ENCODE data around the gene IL17RE. TPM values are rescaled to one million over a fixed set of nuclear protein-coding genes. Genes with fewer than 3 reads are reported as not detected.
"Not testable (repeated sequence)": the region's sequence is repeated elsewhere in the genome, so short reads cannot be mapped to it uniquely, and the experiment has no call there.

IL17RE gene
- total RNA-seq, 2 donors from 2014 or later, result 5.9 to 20.1 TPM

DNA sequence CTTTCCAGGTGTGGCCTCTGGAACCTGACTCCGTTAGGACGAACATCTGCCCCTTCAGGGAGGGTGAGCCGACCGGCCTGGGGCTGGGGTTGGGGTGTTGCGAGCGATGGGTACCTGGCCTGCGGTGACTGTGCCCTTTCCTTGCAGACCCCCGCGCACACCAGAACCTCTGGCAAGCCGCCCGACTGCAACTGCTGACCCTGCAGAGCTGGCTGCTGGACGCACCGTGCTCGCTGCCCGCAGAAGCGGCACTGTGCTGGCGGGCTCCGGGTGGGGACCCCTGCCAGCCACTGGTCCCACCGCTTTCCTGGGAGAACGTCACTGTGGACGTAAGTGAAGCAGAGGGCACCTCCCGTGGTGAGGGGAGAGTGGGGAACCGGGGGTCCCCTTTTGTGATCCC lies 25.5 kb downstream of the IL17RE start:
- Mint-ChIP-seq H3K27me3 (no peaks in the 10 kb centered on the region), H3K27ac (no peak overlapping the region), H3K36me3 (ENCODE audit: low read depth) (no peaks in the 10 kb centered on the region), H3K4me1 (no peaks in the 10 kb centered on the region), H3K4me3 (no peak overlapping the region), H3K9me3 (no peaks in the 10 kb centered on the region)
- ATAC-seq (replicated peaks), result no peak

DNA sequence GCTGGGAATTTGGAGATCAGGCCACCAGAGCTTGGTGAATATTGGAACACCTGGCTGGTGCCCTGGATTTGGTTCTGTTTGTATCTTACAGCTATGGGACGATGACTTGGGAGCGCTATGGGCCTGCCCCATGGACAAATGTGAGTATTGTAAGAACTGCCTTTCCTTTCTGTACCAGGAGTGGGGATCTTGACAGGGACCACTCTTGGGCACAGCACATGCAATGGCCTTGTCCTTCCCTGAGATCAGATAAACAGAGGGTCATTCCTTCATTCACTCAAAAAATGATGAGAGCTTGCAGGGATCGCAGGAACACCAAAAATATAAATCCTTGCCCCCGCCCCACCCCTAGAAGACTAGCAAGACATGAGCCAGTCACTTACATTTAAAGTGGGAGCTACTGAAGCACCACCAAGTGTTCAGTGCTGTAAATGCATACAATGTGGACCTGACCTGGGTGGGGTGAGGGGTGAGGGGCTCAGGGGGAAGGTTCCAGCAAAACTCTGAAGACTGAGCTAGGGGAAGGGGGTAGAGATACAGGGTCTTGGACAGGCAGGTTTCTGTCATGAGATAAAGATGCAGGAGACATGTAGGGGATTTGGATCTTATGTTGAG lies 28.3 kb downstream of the IL17RE start:
- no peak overlapping the region for H3K4me3 Mint-ChIP-seq
- H3K27me3 Mint-ChIP-seq, result no peaks in the 10 kb centered on the region
- peaks cover 18% of the 10 kb centered on the region for H3K4me1 Mint-ChIP-seq
- H3K36me3 Mint-ChIP-seq (ENCODE audit: low read depth), result peaks cover 22% of the 10 kb centered on the region
- H3K27ac Mint-ChIP-seq, result no peak overlapping the region
- no peaks in the 10 kb centered on the region for H3K9me3 Mint-ChIP-seq
- ATAC-seq (replicated peaks), result no peak

DNA sequence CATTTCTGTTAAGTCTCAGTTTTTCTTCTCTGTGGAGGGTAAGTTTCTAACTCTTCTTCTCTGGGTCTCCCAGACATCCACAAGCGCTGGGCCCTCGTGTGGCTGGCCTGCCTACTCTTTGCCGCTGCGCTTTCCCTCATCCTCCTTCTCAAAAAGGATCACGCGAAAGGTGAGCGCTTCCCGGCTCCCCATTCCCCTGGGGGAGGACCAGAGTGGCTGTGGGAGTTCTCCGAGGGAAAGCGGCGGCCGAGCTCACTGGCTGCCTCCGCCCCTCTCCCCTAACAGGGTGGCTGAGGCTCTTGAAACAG lies 29.8 kb downstream of the IL17RE start:
- Mint-ChIP-seq H3K4me1 (peaks cover 19% of the 10 kb centered on the region), H3K9me3 (no peaks in the 10 kb centered on the region), H3K4me3 (peak overlapping the region; percentile 98), H3K36me3 (ENCODE audit: low read depth) (peaks cover 34% of the 10 kb centered on the region), H3K27ac (peak overlapping the region; percentile 97), H3K27me3 (no peaks in the 10 kb centered on the region)
- ATAC-seq (replicated peaks), result no peak

DNA sequence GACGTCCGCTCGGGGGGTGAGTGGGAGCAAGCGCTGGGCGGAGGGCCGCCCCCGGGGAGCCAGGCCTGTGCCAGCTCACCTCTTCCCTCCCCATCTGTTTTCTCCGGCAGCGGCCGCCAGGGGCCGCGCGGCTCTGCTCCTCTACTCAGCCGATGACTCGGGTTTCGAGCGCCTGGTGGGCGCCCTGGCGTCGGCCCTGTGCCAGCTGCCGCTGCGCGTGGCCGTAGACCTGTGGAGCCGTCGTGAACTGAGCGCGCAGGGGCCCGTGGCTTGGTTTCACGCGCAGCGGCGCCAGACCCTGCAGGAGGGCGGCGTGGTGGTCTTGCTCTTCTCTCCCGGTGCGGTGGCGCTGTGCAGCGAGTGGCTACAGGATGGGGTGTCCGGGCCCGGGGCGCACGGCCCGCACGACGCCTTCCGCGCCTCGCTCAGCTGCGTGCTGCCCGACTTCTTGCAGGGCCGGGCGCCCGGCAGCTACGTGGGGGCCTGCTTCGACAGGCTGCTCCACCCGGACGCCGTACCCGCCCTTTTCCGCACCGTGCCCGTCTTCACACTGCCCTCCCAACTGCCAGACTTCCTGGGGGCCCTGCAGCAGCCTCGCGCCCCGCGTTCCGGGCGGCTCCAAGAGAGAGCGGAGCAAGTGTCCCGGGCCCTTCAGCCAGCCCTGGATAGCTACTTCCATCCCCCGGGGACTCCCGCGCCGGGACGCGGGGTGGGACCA lies 30.4 kb downstream of the IL17RE start:
- Mint-ChIP-seq H3K36me3 (ENCODE audit: low read depth) (peaks cover 40% of the 10 kb centered on the region), H3K4me3 (peak overlapping the region; percentile 98), H3K27ac (peak overlapping the region; percentile 97), H3K27me3 (no peaks in the 10 kb centered on the region), H3K4me1 (peaks cover 19% of the 10 kb centered on the region), H3K9me3 (no peaks in the 10 kb centered on the region)
- peak; percentile 83 for ATAC-seq (replicated peaks)

DNA sequence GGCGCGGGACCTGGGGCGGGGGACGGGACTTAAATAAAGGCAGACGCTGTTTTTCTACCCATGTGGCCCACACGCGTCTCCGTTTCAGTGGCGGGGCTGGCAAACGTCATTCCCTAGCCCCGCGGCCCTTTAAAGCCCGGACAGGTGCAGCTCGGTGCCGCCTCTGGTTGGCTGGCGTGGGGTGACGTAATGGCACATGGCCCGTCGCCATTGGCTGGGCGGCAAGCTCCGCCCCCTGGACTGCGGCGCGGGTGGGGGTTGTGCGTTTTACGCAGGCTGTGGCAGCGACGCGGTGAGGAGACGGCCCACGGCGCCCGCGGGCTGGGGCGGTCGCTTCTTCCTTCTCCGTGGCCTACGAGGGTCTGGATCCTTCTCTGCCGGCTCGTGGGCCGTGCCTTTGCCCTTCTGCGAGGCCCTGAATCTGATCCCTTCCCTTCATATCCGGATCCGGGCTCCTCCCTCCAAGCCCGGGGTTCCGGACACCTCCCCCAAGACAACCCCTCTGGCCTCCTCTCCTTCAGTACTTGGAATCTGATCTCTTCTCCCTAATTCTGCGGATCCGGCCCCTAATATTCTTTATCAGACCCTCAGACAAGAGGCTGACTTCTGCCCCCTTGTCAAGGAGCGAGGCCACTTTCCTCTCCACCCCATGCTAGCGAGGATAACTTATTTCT lies 31.1 kb downstream of the IL17RE start, which contains the start of gene CRELD1:
Gene CRELD1, plus strand, starts transcription at position 274 of the 674 bp plus-strand sequence. CDS start 605 bp downstream, outside the sequence.
- Mint-ChIP-seq H3K4me3 (peak within 1 kb of the TSS; percentile 98), H3K4me1 (peaks cover 19% of the 10 kb centered on the region), H3K27me3 (no peaks in the 10 kb centered on the region), H3K36me3 (ENCODE audit: low read depth) (peaks cover 46% of the 10 kb centered on the region), H3K27ac (peak within 1 kb of the TSS; percentile 97), H3K9me3 (no peaks in the 10 kb centered on the region)
- ATAC-seq (replicated peaks), result peak; percentile 89

DNA sequence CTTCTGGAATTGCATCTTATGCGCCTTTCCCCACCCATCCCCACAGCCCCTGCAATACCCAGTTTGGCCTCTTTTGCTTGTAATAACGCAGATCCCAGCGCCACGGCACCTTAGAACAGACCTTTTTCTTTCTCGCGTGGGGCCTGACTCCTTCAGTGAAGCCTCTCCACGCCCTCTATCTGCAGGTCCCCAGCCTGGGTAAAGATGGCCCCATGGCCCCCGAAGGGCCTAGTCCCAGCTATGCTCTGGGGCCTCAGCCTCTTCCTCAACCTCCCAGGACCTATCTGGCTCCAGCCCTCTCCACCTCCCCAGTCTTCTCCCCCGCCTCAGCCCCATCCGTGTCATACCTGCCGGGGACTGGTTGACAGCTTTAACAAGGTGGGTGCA lies 31.6 kb downstream of the IL17RE start:
- H3K36me3 Mint-ChIP-seq (ENCODE audit: low read depth), result peaks cover 46% of the 10 kb centered on the region
- peak overlapping the region; percentile 98 for H3K4me3 Mint-ChIP-seq
- peak overlapping the region; percentile 97 for H3K27ac Mint-ChIP-seq
- no peaks in the 10 kb centered on the region for H3K27me3 Mint-ChIP-seq
- H3K9me3 Mint-ChIP-seq, result no peaks in the 10 kb centered on the region
- ATAC-seq (replicated peaks), result no peak
- peaks cover 19% of the 10 kb centered on the region for H3K4me1 Mint-ChIP-seq

DNA sequence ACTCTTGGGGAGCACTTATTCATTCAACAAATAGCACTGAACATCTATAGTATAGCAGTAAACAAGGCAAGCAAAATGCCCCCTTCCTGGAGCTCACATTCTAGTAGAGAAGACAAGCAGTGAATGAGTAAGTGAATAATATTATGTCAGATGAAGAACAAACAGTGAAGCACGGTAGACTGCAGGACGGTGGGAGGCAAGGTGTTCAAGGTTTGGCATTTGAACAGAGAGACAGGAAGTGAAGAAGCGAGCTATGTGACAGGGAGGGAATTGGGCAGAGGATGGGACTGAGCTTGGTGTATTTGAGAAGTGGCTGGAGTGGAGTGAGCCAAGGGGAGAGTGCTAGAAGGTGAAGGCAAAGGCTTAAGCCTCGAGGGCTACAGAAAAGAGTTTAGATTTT lies 32.3 kb downstream of the IL17RE start:
- H3K4me3 Mint-ChIP-seq, result peak overlapping the region; percentile 98
- no peaks in the 10 kb centered on the region for H3K9me3 Mint-ChIP-seq
- peak overlapping the region; percentile 97 for H3K27ac Mint-ChIP-seq
- peaks cover 46% of the 10 kb centered on the region for H3K36me3 Mint-ChIP-seq (ENCODE audit: low read depth)
- no peak for ATAC-seq (replicated peaks)
- no peaks in the 10 kb centered on the region for H3K27me3 Mint-ChIP-seq
- H3K4me1 Mint-ChIP-seq, result peaks cover 19% of the 10 kb centered on the region

DNA sequence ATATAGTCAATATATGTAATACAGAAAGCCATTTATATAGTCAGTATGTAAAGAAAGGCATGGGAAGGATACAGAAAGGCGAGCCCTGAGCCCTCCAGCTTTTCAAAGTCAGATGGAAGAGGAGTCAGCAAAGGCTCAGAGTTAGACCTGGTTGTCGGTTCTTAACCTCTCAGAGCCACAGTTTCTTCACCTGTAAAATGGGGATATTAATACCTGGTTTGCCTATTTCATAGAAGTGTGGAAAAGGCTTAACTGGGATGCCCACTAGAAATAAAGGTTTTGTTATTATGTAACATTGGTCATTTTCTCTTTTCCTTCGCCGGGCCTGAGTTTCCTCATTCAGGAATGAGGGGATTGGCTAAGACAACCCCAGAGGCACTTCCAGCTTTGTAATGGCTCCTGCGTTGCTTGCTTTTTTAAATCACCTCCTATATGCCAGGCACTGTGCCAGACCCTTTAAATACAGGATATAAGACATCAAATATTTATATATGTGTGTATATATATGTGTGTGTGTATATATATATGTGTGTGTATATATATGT lies 33.4 kb downstream of the IL17RE start:
- Mint-ChIP-seq H3K36me3 (ENCODE audit: low read depth) (peaks cover 48% of the 10 kb centered on the region), H3K27ac (no peak overlapping the region), H3K4me3 (peak overlapping the region; percentile 98), H3K4me1 (peaks cover 19% of the 10 kb centered on the region), H3K9me3 (no peaks in the 10 kb centered on the region), H3K27me3 (no peaks in the 10 kb centered on the region)
- ATAC-seq (replicated peaks), result no peak

DNA sequence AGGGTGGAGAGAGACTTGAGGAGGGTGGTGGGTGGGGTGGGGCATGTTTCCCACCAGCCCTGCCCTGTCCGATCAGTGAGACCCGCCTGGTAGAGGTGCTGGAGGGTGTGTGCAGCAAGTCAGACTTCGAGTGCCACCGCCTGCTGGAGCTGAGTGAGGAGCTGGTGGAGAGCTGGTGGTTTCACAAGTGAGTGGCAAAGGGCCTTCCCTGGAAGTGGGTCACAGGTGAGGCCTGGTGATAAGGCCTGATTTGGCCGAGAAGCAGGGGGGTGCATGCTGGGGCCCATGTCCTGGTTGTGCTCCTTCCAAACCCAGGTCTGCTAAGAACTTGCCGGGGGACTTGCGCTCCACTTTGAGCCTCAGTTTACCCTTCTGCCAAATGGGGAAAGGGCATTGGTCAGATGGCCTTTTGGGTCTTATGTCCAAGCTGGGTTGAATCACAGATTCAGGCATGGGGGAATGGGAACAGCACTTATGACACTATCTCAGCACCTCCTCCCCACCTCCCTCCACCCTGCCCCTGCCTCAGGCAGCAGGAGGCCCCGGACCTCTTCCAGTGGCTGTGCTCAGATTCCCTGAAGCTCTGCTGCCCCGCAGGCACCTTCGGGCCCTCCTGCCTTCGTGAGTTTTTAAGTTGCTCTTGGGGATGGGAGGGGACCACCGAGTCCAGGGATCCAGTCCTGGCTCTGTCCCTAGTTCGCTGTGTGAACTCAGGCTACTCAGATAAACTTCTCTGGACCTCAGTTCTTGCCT lies 35.0 kb downstream of the IL17RE start:
- Mint-ChIP-seq H3K4me3 (no peak overlapping the region), H3K4me1 (peaks cover 19% of the 10 kb centered on the region), H3K27me3 (no peaks in the 10 kb centered on the region), H3K27ac (no peak overlapping the region), H3K9me3 (no peaks in the 10 kb centered on the region), H3K36me3 (ENCODE audit: low read depth) (peaks cover 61% of the 10 kb centered on the region)
- no peak for ATAC-seq (replicated peaks)

DNA sequence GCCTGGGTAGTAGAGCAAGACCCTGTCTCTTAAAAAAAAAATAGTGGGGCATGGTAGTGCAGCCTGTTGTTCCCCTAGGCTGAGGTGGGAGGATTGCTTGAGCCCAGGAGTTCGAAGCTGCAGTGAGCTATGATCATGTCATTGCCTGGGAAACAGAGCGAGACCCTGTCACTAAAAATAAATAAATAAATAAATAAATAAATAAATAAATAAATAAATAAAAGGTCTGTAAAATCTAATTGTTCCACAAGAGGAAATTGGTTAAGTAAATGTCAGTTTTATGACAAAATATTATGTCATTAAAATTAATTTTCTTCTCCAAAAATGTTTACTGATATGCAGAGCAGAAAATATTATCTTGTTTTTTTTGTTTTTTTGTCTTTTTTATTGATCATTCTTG lies 36.3 kb downstream of the IL17RE start:
- Mint-ChIP-seq H3K36me3 (ENCODE audit: low read depth) (peaks cover 62% of the 10 kb centered on the region), H3K27ac (no peak overlapping the region), H3K9me3 (no peaks in the 10 kb centered on the region), H3K27me3 (no peaks in the 10 kb centered on the region), H3K4me1 (peaks cover 19% of the 10 kb centered on the region), H3K4me3 (no peak overlapping the region)
- ATAC-seq (replicated peaks), result no peak

DNA sequence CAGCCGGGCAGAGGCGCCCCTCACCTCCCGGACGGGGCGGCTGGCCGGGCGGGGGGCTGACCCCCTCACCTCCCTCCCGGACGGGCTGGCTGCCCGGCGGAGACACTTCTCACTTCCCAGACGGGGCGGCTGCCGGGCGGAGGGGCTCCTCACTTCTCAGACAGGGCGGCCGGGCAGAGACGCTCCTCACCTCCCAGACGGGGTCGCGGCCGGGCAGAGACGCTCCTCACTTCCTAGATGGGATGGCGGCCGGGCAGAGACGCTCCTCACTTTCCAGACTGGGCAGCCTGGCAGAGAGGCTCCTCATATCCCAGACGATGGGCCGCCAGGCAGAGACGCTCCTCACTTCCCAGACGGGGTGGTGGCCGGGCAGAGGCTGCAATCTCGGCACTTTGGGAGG lies 37.3 kb downstream of the IL17RE start:
- H3K9me3 Mint-ChIP-seq; H3K27ac Mint-ChIP-seq; H3K4me3 Mint-ChIP-seq; H3K27me3 Mint-ChIP-seq; ATAC-seq (replicated peaks): not testable (repeated sequence)
- Mint-ChIP-seq H3K36me3 (ENCODE audit: low read depth) (peaks cover 57% of the 10 kb centered on the region), H3K4me1 (peaks cover 11% of the 10 kb centered on the region)

DNA sequence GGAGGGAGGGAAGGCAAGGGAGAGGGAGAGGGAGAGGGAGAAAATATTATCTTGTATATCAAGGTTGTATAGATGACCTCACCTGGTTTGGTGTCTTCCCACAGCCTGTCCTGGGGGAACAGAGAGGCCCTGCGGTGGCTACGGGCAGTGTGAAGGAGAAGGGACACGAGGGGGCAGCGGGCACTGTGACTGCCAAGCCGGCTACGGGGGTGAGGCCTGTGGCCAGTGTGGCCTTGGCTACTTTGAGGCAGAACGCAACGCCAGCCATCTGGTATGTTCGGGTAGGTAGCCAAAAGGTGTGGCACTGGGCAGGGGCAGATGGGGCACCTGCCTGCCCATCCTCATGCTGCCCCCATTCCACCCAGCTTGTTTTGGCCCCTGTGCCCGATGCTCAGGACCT lies 38.1 kb downstream of the IL17RE start:
- no peak for ATAC-seq (replicated peaks)
- H3K36me3 Mint-ChIP-seq (ENCODE audit: low read depth), result peaks cover 49% of the 10 kb centered on the region
- H3K4me3 Mint-ChIP-seq, result no peak overlapping the region
- H3K9me3 Mint-ChIP-seq, result no peaks in the 10 kb centered on the region
- no peaks in the 10 kb centered on the region for H3K27me3 Mint-ChIP-seq
- H3K27ac Mint-ChIP-seq, result no peak overlapping the region
- peaks cover 3% of the 10 kb centered on the region for H3K4me1 Mint-ChIP-seq

DNA sequence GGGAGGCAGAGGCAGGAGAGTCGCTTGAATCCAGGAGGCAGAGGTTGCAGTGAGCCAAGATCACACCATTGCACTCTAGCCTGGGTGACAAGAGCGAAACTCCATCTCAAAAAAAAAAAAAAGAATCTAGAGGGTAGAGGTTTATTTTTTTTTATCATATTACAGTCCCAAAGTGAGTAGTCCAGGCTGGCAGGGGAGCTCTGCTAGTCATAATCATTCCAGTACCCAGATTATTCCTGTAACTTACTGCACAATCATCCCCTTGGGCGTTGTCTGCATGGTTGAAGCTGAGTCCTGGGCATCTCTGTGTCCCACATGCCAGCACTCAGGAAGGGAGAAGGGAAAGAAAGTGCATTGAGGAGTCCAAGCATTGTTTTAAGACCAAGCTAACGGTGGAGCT lies 39.5 kb downstream of the IL17RE start:
- ATAC-seq (replicated peaks), result no peak
- Mint-ChIP-seq H3K9me3 (no peaks in the 10 kb centered on the region), H3K36me3 (ENCODE audit: low read depth) (peaks cover 38% of the 10 kb centered on the region), H3K4me1 (no peaks in the 10 kb centered on the region), H3K27me3 (no peaks in the 10 kb centered on the region), H3K4me3 (no peak overlapping the region), H3K27ac (no peak overlapping the region)

DNA sequence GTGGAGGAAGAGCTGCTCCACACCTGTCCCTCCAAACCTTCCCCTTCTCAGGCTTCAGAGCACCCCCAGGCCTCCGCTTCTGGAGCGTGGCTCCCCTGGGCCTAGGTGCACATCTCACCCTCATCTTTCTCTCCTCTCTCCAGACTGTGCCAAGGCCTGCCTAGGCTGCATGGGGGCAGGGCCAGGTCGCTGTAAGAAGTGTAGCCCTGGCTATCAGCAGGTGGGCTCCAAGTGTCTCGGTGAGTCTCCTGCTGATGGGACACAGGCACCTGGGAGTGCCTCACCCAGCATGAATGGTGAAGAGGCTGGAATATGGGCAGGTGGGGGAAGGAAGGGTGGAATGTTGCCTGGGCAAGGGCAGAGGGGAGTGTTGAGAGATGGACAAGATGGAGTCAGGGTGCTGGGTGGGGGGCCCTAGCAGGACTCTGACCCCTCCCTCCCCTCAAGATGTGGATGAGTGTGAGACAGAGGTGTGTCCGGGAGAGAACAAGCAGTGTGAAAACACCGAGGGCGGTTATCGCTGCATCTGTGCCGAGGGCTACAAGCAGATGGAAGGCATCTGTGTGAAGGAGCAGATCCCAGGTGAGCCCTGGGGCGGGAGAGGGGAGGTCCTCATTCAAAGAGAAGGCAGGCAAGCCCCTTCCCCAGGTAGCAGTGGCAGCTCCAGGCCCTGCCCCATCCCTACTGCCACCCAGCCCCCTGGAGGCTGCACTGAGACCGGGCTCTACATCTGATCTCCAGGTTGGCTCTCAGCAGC lies 40.5 kb downstream of the IL17RE start:
- H3K27me3 Mint-ChIP-seq, result no peaks in the 10 kb centered on the region
- no peaks in the 10 kb centered on the region for H3K4me1 Mint-ChIP-seq
- H3K36me3 Mint-ChIP-seq (ENCODE audit: low read depth), result peaks cover 28% of the 10 kb centered on the region
- H3K9me3 Mint-ChIP-seq, result no peaks in the 10 kb centered on the region
- H3K4me3 Mint-ChIP-seq, result no peak overlapping the region
- ATAC-seq (replicated peaks), result no peak
- H3K27ac Mint-ChIP-seq, result no peak overlapping the region

All from activated T-helper 17 cell treated with anti-CD3 and anti-CD28 coated beads, Interleukin-2, amount 50 U/mL, for 72 hours (primary cell).